K562 (cell line): Measurements from ENCODE around the gene TMC4. TPM values are rescaled to one million over a fixed set of nuclear protein-coding genes. Genes with fewer than 3 reads are reported as not detected.
A peak's percentile ranks its signal among the peaks of the same experiment; 100 is the strongest.

ENCODE experiments used
- ATF7 ChIP-seq: fragments of 450-650 bp; IDR thresholded peaks from 2 replicates; pipeline ENCODE4 v1.7.1; 2014; ENCODE audit warnings: mild to moderate bottlenecking, moderate library complexity
- CCNT2 ChIP-seq: IDR thresholded peaks from 2 replicates; pipeline ENCODE4 v1.6.1; 2011; ENCODE audit warnings: borderline replicate concordance, low read depth, mild to moderate bottlenecking, moderate library complexity, mixed read lengths, low read length; ENCODE audit not compliant: insufficient read length; ENCODE audit errors: extremely low read depth
- E2F3 ChIP-seq: fragments of 250-450 bp; sonication (Bioruptor Pico); IDR thresholded peaks from 2 replicates; pipeline ENCODE4 v1.4.0; 2020; ENCODE audit warnings: mild to moderate bottlenecking
- ETV1 ChIP-seq: fragments of 450-650 bp; conservative IDR thresholded peaks from 2 replicates; pipeline ENCODE4 v1.6.1; 2016; ENCODE audit warnings: missing genetic modification characterization, control low read depth, low read depth, missing compliant biosample characterization
- JUNB ChIP-seq: fragments of 450-650 bp; formaldehyde crosslinking; conservative IDR thresholded peaks from 2 replicates; pipeline ENCODE4 v1.4.0; 2020; ENCODE audit warnings: mild to moderate bottlenecking
- PHF21A ChIP-seq: fragments of 450-650 bp; IDR thresholded peaks from 2 replicates; pipeline ENCODE4 v1.6.1; 2017; ENCODE audit warnings: low read depth, borderline replicate concordance
- PHF8 ChIP-seq: fragments of 200-600 bp; sonication (generic); IDR thresholded peaks from 2 replicates; pipeline ENCODE4 v1.6.1; 2012; ENCODE audit warnings: mixed run types, mild to moderate bottlenecking, inconsistent platforms, low read length, moderate library complexity, borderline replicate concordance
- SIRT6 ChIP-seq: IDR thresholded peaks from one replicate; pipeline ENCODE4 v1.6.1; 2012; ENCODE audit warnings: low read depth, mild to moderate bottlenecking, control low read depth, inconsistent platforms, low read length, moderate library complexity
- SIX5 ChIP-seq, 2 experiments: IDR thresholded peaks; 2 replicates each; pipeline ENCODE4 v1.6.1; 2011; ENCODE audit warnings: low read length in 2 of 2, borderline replicate concordance in 1 of 2, low read depth in 1 of 2, mild to moderate bottlenecking in 1 of 2, moderate library complexity in 1 of 2; ENCODE audit not compliant: insufficient read depth in 1 of 2
- SREBF1 ChIP-seq: fragments of 150-350 bp; IDR thresholded peaks from 2 replicates; pipeline ENCODE4 v1.6.1; 2014; ENCODE audit warnings: antibody characterized with exemption, low read depth, low read length, borderline replicate concordance
- STAG1 ChIP-seq: sonication (generic); formaldehyde crosslinking; IDR thresholded peaks from 2 replicates; pipeline ENCODE4 v1.5.0; 2020; ENCODE audit warnings: missing genetic modification reagents, borderline replicate concordance
- TCF7 ChIP-seq: sonication (generic); IDR thresholded peaks from 2 replicates; pipeline ENCODE4 v1.6.1; 2016; ENCODE audit warnings: antibody characterized with exemption, borderline replicate concordance
- ZNF175 ChIP-seq: fragments of 200-800 bp; sonication (Bioruptor generic); IDR thresholded peaks from 2 replicates; pipeline ENCODE4 v1.6.1; 2016; ENCODE audit warnings: low read depth, mild to moderate bottlenecking, missing genetic modification characterization, missing compliant biosample characterization
- ZNF239 ChIP-seq: fragments of 250-450 bp; sonication (Bioruptor Pico); IDR thresholded peaks from 2 replicates; pipeline ENCODE4 v1.4.0; 2020; ENCODE audit warnings: mild to moderate bottlenecking
- polyA plus RNA-seq, 8 experiments: library from polyadenylated mRNA; depleted of rRNA in 4 of 8; stranded (reverse) in 5 of 8; unstranded in 3 of 8; fragments of >200 nt; fragmentation: Nextera tagmentation in 2 of 8; fragmentation: Illumina TruSeq in 1 of 8; extraction: Ambion mirVana in 2 of 8; extraction: Trizol in 1 of 8; gene quantifications; 2 replicates each; pipeline versions ENCODE4 v1.2.1 to v1.2.3, GENCODE V29; 2011 to 2014; ENCODE audit warnings: inconsistent platforms in 1 of 8, missing spikeins in 1 of 8
- total RNA-seq, 7 experiments: library from RNA; depleted of rRNA in 6 of 7; stranded (reverse); fragments of >200 nt in 6 of 7; fragmentation: Illumina TruSeq in 2 of 7; extraction: Trizol in 2 of 7; gene quantifications; 2 replicates each; pipeline versions ENCODE4 v1.2.1 to v1.2.3, GENCODE V29; 2011 to 2021; ENCODE audit warnings: low replicate concordance in 1 of 7
- TF ChIP-seq, protein P1 (sequence below): fragments of 250-450 bp; sonication (Bioruptor Pico); IDR thresholded peaks from 2 replicates; pipeline ENCODE4 v1.5.0; 2021; ENCODE audit warnings: mild to moderate bottlenecking, moderate library complexity
- TF ChIP-seq, protein P2 (sequence below): IDR thresholded peaks from 2 replicates; pipeline ENCODE4 v1.6.1; 2016; ENCODE audit warnings: missing genetic modification characterization, missing compliant biosample characterization
- TF ChIP-seq, protein P3 (sequence below): fragments of 250-450 bp; sonication (Bioruptor Pico); IDR thresholded peaks from 2 replicates; pipeline ENCODE4 v1.8.0; 2022; ENCODE audit warnings: inconsistent platforms, mild to moderate bottlenecking, moderate library complexity, borderline replicate concordance
- TF ChIP-seq, protein P4 (sequence below): fragments of 250-450 bp; sonication (Bioruptor Pico); IDR thresholded peaks from 2 replicates; pipeline ENCODE4 v1.4.0; 2020; ENCODE audit warnings: mild to moderate bottlenecking

The TMC4 gene
- total and polyA plus RNA-seq, 9 of the 15 experiments (the other 6 are each of a cell fraction or from before 2014, with no cell fraction given) = 0.12 to 0.79 (median 0.36) TPM; not detected in 2

DNA sequence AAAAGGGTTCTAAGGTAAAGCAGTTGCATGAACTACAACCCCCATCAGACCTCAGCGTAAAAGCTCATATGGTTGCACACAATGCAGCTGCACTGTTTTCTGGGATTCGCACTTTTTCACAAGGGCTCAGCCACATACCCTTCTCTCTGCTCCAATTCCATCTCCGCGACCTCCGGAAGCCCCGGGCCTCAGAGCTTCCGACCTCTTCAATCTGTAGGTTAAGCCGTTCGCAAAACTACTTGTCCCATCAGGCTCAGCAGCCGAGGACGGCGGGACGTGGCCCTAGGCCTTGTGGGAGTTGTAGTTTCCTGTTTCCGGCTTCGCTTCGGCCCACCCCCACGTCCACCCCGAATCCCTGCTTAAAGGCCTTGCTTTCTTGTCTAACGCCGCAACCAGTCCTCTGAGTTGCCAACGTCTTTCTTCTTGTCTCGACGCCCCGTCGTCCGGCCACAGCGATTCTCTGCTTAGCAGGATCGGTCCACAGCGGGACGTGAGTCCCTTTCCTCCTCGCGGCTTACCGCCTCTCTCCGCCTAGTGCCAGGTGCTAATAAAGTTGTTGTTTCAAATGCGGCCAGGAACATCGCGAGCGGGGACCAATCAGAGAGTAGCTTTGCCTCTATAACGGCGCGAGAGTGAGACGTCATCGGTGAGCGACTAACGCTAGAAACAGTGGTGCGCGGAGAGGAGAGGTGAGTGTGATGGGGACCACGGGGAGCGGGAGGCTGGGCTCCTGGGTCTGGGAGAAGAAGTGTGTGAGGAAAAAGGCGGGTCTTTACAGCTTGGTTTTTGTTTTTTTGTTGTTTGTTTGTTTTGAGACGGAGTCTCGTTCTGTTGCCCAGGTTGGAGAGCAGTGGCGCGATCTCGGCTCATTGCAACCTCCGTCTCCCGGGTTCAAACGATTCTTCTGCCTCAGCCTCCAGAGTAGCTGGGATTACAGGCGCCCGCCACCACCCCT, 57.6 kb downstream of the TMC4 start, which contains the start of the genes PRPF31 and TFPT (continued):
- TF ChIP-seq CCNT2 = no peak
- TF ChIP-seq ETV1 = peak; percentile 57; the same call in 1 of the 2 replicates
- no peak for TF ChIP-seq E2F3 (CRISPR knock-in tag)
- TF ChIP-seq ZNF175 (CRISPR knock-in tag) = peak; percentile 86
- peak; percentile 52; the same call in 1 of the 2 replicates for TF ChIP-seq PHF21A
- TF ChIP-seq PHF8 = peak; percentile 92
- TF ChIP-seq, protein P1, sequence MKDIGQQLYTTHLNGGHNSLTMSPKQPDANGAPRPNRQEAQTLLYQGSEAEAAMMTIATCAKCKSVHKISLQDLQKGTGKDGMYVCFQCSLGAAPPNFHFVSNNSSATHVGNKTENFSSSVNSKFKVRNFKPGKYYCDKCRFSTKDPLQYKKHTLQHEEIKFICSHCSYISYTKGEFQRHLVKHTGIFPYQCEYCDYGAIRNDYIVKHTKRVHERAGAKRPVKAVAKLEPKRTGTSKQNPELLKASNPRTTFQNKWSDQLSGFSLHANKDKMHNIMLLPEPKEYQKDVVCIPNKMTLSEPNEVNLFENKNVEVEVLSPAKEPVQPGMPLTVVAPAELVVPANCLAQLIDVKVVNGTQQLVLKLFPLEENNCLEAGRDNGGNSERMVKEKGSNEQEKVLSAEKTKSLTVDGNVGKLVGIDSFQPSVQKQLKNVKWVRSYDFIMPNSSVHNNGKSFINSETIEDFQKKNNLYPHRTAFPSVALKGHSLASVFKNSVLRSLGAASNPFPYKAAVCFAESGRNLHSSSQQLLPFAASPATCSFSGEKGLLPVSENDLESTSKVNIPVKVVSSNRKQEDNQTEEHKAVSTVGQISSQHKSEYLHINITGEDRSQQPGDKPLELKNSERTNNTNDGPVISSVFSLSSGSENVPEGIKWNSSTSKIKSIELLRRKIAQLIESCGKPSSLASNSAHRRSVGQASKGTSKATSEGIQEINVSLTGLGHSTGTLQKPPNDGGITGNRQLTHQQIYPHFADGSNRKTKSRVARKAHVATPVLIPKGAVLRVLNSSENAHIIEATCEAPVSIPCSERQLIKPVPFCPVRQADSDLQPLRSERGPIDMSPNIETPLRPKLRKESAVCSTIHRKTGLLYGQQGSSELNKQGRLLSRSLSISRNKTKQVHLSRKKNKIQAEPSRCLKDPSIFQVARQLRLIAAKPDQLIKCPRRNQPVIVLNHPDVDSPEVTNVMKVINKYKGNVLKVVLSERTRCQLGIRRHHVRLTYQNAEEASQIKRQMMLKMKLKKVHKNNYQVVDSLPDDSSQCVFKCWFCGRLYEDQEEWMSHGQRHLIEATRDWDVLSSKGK (CRISPR knock-in tag) = no peak
- no peak for TF ChIP-seq ZNF239 (CRISPR knock-in tag)
- TF ChIP-seq STAG1 (CRISPR knock-in tag) = no peak
- peak; percentile 90 for TF ChIP-seq ATF7
- TF ChIP-seq, protein P2, sequence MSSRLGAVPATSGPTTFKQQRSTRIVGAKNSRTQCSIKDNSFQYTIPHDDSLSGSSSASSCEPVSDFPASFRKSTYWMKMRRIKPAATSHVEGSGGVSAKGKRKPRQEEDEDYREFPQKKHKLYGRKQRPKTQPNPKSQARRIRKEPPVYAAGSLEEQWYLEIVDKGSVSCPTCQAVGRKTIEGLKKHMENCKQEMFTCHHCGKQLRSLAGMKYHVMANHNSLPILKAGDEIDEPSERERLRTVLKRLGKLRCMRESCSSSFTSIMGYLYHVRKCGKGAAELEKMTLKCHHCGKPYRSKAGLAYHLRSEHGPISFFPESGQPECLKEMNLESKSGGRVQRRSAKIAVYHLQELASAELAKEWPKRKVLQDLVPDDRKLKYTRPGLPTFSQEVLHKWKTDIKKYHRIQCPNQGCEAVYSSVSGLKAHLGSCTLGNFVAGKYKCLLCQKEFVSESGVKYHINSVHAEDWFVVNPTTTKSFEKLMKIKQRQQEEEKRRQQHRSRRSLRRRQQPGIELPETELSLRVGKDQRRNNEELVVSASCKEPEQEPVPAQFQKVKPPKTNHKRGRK = no peak
- no peak for TF ChIP-seq JUNB (CRISPR knock-in tag)
- TF ChIP-seq SIX5 (IDR thresholded peaks at IDR 0.05; ENCODE audit: borderline replicate concordance in 1 of 2, insufficient read depth in 1 of 2, low read depth in 1 of 2, low read length in 2 of 2) = peak; percentile 96 to 97
- TF ChIP-seq SIRT6 = peak; percentile 14
- TF ChIP-seq, protein P3, sequence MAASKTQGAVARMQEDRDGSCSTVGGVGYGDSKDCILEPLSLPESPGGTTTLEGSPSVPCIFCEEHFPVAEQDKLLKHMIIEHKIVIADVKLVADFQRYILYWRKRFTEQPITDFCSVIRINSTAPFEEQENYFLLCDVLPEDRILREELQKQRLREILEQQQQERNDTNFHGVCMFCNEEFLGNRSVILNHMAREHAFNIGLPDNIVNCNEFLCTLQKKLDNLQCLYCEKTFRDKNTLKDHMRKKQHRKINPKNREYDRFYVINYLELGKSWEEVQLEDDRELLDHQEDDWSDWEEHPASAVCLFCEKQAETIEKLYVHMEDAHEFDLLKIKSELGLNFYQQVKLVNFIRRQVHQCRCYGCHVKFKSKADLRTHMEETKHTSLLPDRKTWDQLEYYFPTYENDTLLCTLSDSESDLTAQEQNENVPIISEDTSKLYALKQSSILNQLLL (CRISPR knock-in tag) = no peak
- TF ChIP-seq, protein P4, sequence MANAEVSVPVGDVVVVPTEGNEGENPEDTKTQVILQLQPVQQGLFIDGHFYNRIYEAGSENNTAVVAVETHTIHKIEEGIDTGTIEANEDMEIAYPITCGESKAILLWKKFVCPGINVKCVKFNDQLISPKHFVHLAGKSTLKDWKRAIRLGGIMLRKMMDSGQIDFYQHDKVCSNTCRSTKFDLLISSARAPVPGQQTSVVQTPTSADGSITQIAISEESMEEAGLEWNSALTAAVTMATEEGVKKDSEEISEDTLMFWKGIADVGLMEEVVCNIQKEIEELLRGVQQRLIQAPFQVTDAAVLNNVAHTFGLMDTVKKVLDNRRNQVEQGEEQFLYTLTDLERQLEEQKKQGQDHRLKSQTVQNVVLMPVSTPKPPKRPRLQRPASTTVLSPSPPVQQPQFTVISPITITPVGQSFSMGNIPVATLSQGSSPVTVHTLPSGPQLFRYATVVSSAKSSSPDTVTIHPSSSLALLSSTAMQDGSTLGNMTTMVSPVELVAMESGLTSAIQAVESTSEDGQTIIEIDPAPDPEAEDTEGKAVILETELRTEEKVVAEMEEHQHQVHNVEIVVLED (CRISPR knock-in tag) = peak; percentile 93
- no peak; the same call in 1 of the 2 replicates for TF ChIP-seq SREBF1
- no peak for TF ChIP-seq TCF7
